Activated CD4-positive, alpha-beta T cell treated with anti-CD3 and anti-CD28 coated beads, Interleukin-2, amount 50 U/mL, for 1 hour (primary cell): ENCODE measurements around the gene FAM8A1.
A peak's percentile ranks its signal among the peaks of the same experiment; 100 is the strongest.
"Not testable (repeated sequence)": the region's sequence is repeated elsewhere in the genome, so short reads cannot be mapped to it uniquely, and the experiment has no call there.

Experiments
- DNase-seq: peaks from one replicate; pipeline ENCODE4 v3.0.0-alpha.2; 2020

FAM8A1 gene, protein sequence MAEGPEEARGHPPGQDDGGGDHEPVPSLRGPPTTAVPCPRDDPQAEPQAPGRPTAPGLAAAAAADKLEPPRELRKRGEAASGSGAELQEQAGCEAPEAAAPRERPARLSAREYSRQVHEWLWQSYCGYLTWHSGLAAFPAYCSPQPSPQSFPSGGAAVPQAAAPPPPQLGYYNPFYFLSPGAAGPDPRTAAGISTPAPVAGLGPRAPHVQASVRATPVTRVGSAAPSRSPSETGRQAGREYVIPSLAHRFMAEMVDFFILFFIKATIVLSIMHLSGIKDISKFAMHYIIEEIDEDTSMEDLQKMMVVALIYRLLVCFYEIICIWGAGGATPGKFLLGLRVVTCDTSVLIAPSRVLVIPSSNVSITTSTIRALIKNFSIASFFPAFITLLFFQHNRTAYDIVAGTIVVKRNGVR

DNA sequence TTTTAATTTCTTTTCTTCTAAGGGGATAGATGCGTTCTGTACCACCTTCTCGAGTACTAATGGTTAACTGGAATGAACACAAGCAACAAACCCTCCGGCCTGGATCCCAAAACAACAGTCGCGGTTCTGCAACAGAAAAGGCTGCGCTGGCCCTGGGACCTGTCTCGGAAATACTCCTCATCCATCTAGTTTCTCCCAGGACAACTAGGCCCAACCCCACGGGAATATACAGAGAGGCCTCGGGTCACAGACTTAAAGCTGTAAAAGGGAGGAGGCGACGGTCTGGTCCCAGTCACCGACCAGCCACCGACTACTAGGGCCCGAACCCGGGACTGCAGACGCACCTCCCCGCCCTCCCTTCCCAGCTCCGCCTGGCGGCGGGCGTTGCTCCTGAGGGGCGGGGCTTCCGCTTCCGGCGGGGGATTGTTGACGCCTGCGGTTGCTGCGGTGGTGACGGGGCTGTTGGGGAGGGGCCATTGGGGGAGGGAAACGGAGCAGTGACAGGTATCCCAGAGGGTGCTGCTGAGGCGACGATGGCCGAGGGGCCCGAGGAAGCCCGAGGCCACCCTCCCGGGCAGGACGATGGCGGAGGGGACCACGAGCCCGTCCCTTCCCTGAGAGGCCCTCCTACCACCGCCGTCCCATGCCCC is at the start of gene FAM8A1:
FAM8A1 (plus strand) TSS at position 426 of the 650 bp plus-strand sequence; CDS start at position 534, 108 bp downstream.
- DNase-seq: peak; percentile 97

DNA sequence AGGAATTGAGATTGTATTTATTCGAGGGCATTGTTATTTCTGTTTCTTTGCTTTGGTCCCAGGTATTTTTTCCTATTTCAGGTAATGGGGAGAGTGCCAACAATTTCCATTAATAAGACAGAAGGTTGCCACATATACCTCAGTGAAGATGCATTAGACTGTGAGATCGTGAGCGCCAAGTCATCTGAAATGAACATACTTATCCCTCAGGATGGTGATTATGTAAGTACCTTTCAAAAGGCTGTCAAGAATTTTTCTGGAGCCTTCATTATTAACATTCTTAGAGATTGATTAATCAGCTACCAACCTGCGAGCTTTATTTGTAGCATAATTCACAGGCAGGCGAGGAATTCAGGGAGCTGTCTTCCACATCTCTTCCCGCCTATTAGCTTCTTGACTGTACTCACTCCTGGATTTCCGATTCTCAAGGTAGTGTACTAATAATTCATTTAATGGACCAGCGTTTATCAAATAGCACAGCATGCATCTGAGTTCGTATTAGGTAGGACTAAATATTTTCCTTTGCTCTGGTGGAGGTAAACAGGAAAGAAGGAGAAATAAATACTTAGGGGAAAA is 48.6 kb upstream of the FAM8A1 start:
- no peak for DNase-seq

DNA sequence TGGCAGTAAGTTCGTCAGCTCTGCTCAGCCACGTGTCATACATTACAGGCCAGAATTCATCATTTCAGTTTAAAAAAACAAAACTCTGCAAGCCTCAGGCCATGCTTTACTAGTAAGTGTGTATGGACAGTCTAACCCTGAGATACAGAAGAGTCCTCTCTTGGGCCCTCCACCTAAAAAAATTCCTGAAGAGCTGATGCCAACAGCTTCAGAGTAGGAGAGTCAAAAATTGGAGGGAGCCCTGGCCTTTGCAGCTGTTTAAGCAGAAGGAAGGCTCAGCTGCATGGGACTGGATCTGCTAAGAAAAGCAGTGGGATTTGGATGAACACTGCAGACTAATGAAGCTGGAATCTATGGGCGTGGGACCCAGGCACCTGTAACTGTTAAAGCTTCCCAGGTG is 47.2 kb upstream of the FAM8A1 start:
- no peak for DNase-seq

DNA sequence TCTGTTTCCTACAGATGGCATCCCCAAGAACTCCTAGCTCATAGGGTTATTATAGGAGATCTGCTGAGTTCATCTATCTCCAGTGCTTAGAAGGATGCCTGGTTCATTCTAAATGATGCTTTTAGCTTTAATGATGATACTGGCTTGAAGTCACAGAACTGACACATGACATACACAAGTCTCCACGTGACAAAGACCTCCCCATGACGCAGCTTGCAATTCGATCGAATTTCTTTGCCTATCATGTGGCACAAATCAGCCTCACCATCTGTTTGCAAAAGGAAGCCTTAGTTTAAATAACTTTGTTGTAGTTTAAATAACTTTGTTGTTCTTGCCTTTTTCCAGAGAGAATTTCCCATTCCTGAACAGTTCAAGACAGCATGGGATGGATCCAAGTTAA is 44.1 kb upstream of the FAM8A1 start:
- no peak for DNase-seq

DNA sequence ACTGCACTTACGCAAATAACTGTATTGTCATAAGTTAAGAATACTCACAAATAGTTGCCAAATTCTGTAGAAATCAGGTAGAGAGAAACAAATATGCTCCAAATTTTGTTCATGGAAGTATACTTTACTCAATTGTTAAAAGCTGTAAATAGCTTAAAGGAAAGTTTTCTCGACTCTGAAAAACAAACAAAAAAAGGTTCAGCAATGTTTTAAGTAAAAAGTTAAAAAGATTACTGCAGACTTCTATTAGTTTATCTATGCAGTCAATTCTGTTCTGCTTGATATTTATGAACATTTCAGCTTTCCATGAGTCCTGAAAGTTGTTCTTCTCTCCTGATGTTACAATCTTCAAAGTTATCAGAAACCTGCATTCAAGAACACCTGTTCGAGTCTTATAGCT is 37.5 kb upstream of the FAM8A1 start:
- DNase-seq: no peak

DNA sequence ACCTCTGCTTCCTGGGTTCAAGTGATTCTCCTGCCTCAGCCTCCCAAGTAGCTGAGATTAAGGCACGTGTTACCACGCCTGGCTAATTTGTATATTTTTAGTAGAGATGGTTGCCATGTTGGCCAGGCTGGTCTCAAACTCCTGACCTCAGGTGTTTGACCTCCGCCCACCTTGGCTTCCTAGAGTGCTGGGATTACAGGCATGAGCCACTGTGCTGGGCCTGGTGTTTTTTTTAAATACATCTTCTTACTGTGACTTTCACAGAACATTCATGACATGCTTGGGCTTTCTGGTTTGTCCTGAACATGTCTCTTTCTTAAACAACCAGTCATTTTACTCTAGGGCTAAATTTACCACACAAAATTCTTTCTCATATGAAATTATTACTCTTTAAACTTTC is 34.7 kb upstream of the FAM8A1 start:
- no peak for DNase-seq

DNA sequence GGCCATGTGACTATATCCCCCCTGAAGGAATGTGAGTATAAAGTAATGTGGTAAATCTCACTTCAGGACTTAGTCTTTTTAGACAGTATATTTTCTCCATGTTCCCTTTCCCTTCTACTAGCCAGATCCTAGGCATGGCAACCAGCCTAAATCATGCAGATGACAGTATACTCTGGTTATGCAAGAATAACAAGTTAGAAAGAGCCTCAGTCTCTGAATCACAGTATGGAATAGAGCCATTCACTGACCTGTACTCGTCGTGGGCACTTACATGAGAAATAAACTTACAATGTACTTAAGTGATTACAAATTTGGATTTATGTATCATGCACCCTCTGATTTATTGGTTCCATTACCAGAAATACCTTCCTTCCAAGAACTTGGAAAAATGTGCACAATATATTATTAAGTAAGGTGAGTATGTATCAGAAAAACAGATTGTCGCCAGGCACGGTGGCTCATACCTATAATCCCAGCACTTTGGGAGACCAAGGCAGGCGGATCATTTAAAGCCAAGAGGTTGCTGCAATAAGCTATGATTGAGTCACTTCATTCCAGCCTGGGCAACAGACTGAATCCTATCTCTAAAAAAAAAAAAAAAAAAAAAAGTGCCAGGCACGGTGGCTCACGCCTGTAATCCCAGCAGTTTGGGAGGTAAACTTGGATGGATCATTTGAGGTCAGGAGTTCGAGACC is 25.1 kb upstream of the FAM8A1 start:
- DNase-seq: no peak

DNA sequence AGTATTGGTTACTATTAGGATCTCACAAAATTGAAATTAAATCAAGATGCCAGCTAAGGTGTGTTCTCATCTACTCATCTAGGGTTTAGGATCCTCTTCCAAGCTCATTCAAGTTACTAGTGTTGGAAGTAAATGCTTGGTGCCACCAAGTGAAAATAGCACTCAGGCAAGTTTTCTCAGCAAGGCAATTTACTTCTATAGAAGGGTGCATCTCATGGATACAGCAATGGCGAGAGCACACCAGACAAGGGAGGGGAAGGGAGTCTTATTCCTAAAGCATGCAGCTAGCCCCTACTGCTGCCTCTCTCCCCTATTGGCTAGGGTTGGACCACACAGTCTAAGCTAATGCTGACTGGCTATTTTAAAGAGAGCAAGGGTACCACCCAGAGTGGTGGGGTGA is 23.0 kb upstream of the FAM8A1 start:
- DNase-seq: no peak

DNA sequence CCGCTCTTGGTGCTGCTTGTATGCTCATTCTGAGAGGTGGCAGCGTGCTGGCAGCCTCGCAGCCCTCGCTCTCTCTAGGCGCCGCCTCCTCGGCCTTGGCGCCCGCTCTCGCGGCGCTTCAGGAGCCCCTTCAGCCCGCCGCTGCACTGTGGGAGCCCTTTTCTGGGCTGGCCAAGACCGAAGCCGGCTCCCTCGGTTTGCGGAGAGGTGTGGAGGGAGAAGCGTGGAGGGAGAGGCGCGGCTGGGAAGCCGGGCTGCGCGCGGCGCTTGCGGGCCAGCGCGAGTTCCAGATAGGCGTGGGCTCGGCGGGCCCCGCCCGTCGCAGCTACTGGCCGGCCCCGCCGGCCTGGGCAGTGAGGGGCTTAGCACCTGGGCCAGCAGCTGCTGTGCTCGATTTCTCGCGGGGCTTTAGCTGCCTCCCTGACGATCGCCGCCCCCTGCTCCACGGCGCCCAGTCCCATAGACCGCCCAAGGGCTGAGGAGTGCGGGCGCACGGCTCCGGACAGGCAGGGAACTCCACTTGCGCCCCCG is 19.5 kb upstream of the FAM8A1 start:
- no peak for DNase-seq

DNA sequence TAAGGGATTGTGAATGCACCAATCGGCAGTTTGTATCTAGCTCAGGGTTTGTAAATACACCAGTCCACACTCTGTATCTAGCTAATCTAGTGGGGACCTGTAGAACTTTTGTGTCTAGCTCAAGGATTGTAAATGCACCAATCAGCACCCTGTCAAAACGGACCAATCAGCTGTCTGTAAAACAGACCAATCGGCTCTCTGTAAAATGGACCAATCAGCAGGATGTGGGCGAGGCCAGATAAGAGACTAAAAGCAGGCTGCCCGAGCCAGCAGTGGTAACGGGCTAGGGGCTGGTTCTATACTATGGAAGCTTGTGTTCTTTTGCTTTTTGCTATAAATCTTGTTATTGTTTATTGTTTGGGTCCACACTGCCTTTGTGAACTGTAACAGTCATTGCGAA is 18.8 kb upstream of the FAM8A1 start:
- DNase-seq: not testable (repeated sequence)

DNA sequence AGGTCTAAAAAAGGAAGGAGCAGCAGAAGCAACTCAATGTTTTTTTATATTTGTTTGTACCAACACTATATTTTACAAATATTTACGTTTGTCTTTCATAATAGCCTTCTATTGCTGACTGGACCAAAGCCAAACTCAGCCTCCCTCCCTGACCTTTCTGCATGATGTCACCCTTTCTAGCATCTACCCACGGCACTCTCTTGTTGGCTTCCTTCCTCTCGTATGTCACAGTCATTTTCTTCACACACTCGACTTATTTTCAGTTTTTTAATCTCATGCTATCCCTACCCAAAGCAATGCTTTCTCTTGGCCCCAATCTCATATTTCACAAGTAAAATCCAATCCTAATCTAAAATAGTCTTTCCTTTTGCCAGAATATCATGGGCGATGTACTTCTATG is 16.3 kb upstream of the FAM8A1 start:
- DNase-seq: no peak

DNA sequence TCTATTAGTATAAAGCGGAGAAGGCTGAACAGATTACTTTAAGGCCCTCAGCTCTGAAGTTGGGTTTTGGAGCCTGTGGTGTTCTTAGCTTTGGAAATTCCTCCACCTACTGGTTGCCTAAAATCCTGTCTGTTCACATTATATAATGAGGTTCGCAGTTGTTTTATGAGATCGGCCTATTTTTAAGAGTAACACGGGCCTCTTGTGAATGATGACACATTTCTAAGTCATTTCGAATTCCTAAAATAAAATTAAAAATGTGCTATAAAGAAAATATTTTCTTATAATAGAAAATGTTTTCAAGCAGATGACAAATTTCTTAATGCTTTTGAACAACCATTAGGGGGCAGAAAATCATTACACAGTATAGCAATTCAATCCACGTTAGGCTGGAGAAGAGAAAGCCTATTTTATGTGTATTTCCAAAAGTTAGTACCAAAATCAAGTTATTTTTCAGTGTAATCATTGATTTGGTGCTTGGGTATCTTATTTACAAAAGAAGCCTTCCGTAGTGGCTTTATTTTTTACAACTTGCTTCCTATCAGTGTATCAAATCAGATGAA is 15.8 kb upstream of the FAM8A1 start:
- no peak for DNase-seq

DNA sequence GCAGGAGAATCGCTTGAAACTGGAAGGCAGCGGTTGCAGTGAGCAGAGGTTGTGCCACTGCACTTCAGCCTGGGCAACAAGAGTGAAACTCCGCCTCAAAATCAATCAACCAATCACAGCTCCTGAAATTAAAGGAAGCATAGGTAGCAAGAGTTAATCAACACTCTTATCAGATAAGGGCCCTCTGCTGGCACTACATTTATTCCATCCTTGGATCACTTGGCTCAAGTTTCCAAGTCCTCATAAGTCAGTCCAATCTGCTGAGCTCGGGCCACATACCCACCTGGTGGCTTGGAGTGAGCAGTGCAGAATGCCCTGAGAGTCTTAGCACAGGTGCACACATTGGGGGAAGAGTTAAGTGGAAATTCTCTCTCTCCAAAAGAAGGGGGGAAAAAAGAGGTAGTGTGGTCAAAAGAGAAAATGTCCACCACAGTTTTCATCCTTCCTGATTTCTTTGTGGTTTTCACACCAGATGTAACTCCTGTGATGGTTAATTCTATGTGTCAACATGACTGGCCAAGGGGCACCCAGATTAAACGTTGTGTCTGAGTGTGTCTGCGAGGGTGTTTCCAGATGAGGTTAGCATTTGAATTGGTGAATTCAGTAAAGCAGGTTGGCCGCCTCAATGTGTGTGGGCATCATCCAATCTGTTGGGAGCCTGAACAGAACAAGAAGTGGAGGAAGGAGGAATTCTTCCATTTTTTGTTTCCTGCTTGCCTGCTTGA is 14.2 kb upstream of the FAM8A1 start:
- no peak for DNase-seq

DNA sequence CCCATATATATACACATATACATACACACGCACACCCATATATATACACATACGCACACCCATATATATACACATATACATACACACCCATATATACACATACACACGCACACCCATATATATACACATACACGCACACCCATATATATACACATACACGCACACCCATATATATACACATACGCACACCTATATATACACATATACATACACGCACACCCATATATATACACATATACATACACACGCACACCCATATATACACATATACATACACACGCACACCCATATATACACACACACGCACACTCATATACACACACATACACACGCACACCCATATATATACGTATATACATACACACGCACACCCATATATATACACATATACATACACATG is 13.5 kb upstream of the FAM8A1 start:
- DNase-seq: not testable (repeated sequence)

DNA sequence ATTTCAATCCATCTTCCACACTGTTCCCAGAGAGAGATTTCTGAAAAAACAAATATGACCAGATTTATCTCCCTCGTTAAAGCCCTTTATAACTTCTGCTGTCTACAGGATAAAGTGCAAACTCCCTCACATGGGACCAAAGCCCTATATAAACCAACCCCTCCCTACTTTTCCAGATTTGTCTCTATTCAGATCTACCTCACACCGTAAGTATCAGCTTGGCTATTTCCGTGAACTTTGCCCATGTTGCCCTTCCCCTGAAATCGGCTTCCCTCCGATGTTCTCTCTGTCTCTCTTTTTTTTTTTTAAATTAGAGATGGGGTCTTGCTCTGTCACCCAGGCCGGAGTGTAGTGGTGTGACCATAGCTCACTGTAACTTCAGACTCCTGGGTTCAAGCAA is 12.1 kb upstream of the FAM8A1 start:
- DNase-seq: no peak

DNA sequence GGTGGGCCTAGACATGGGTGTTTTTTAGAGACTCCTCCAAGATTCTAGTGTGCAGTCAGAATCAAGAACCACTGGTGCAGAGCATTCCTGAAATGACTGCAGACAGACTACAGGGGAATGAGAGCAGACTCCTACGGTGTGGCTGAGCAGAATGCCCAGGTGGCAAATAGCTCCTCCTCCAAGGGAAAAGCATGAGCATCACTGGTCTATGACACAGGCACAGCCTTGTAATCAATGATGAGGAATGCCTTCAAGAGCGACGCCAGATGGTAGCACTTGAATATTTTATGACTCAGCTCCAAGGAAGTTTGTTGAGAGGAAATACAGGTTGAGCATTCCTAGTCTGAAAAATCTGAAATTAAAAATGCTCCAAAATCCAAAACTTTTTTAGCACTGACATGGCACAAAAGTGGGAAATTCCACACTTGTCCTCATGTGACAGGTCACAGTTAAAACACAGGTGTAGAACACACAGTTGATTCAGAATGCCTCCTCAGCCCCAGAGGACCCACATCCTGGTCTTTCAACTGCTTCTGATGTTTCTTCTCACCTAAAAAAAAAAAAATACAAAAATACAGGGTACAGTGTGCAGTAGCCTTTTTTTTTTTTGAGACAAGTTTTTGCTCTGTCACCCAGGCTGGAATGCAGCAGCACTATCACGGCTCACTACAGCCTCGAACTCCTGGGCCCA is 10.6 kb upstream of the FAM8A1 start:
- no peak for DNase-seq

DNA sequence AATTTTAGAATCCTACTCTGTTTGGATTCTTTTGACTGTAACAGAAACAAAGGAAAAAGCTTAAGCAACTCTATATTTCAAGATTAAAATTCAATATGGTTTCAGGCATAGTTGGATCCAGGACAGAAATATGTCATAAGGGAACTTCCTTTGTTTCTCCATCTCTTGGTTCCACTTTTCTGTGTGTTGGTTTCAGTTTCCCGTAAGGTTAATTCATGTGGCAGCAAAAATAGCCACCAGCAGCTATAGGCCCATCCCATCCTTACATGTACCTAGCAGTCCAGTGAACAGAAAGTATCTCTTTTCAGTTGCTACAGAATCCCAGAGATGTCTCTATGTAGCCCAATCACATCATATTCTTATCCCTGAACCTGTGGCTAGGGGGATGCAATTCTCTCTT is 8.8 kb upstream of the FAM8A1 start:
- DNase-seq: no peak

DNA sequence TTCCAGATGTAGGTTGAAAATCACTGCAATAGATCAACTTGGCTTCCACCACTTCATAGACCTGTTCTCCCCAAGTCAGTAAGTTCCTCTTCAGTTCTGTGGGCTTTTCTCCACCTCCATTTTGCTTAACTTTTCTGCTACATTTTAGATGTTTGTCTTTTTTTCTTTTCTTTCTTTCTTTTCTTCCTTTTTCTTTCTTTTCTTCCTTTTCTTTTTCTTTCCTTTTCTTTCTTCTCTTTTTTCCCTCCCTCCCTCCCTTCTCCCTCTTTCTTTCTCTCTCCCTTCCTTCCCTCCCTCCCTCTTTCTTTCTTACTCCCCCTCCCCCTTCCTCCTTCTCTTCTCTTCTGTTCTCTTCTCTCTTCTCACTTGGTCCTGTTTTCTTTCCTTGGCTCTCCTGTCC is 6.9 kb upstream of the FAM8A1 start:
- DNase-seq: no peak

DNA sequence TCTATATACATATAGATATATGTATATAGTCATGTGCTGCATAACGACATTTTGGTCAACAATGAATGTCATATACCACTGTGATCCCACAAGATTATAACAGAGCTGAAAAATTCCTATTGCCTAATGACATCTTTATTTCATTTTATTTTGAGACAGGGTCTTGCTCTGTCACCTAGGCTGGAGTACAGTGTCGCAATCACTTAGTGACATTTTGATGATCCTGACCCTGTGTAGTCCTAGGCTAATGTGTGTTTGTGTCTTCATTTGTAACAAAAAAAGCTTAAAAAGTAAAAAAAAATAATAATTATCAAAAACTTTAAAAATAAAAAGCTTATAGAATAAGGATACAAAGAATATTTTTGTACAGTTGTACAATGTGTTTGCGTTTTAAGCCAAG is 4.0 kb upstream of the FAM8A1 start:
- DNase-seq: no peak

DNA sequence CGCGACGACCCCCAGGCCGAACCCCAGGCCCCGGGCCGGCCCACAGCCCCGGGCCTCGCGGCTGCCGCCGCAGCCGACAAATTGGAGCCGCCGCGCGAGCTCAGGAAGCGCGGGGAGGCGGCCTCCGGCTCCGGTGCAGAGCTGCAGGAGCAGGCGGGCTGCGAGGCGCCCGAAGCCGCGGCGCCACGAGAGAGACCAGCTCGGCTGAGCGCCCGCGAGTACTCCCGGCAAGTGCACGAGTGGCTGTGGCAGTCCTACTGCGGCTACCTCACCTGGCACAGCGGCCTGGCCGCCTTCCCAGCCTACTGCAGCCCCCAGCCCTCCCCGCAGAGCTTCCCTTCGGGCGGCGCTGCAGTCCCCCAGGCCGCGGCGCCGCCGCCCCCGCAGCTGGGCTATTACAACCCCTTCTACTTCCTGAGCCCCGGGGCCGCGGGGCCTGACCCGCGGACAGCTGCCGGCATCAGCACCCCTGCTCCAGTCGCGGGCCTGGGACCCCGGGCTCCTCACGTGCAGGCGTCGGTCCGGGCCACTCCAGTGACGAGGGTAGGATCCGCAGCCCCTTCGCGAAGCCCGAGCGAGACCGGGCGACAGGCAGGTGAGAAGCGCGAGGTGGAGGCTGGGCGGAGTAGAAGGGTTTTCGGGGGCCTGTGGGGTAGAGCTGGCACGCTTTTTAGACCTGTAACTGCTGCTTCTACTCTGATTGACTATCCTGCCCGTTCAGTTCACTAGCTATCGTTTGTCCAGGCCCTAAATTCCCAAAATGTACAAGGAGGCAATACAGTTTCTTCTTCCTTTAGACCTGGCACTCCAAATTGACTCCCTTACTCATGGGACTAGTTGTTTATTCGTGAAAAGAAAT is 654 bp downstream of the FAM8A1 start:
- DNase-seq: peak; percentile 43

DNA sequence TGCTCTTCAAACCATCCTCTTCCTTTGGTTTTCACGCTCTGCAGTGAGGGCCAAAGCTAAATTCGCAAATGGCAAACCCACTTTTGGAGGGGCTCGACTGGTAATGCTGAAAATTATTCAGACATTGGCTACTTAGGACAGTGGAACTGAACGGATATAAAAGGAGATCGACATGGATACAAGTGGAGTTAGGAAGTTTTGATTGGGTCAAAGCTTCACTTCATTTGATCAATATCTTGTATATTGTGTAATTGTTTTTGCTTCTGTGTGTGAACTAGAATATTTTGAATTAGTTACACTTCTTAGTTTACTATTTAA is 1.2 kb downstream of the FAM8A1 start:
- DNase-seq: no peak
